ENCODE results near the gene MRPS11. TPM values are rescaled to one million over a fixed set of nuclear protein-coding genes. Genes with fewer than 3 reads are reported as not detected.

The MRPS11 gene
- polyA plus RNA-seq, 1 experiment: 55.6 TPM

DNA sequence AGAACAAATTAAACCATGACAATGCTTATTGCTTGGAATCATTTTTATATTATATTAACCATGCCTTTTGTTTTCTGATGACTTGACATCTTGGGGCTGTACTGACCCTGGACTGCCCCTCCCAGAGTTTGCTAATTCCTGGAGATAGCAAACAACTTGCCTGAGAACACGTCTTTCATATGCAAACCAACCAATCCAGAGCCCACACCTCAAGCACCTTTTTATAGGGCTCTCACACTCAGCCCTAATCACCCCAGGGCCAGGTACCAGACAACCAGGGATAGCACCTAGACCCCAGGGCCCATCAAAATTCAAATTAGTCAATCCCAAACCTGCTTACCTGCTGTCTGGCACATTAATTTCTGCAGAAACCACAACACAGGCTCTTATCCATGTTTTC is 36.9 kb downstream of the MRPS11 start:
- CTCF ChIA-PET: interaction anchor here (1.1 kb wide), 1 partner anchor 8 kb away, joined by 3 read pairs; no protein-coding TSS in a partner anchor
- POLR2A ChIA-PET: no interaction called here
- no peak overlapping the region for H3K4me3 ChIP-seq (ENCODE audit: low read depth, low read length)
- H3K9me3 ChIP-seq (ENCODE audit: control insufficient read depth, insufficient read depth, low read length): no peaks in the 10 kb centered on the region
- DNase-seq (ENCODE audit: low read depth, low spot score): no peak
- TF ChIP-seq, protein P1, sequence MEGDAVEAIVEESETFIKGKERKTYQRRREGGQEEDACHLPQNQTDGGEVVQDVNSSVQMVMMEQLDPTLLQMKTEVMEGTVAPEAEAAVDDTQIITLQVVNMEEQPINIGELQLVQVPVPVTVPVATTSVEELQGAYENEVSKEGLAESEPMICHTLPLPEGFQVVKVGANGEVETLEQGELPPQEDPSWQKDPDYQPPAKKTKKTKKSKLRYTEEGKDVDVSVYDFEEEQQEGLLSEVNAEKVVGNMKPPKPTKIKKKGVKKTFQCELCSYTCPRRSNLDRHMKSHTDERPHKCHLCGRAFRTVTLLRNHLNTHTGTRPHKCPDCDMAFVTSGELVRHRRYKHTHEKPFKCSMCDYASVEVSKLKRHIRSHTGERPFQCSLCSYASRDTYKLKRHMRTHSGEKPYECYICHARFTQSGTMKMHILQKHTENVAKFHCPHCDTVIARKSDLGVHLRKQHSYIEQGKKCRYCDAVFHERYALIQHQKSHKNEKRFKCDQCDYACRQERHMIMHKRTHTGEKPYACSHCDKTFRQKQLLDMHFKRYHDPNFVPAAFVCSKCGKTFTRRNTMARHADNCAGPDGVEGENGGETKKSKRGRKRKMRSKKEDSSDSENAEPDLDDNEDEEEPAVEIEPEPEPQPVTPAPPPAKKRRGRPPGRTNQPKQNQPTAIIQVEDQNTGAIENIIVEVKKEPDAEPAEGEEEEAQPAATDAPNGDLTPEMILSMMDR (IDR thresholded peaks at IDR 0.05; ENCODE audit: low read depth, low read length): no peak
- no peaks in the 10 kb centered on the region for H3K27me3 ChIP-seq (ENCODE audit: control insufficient read depth, insufficient read depth, low read length)
- H3K27ac ChIP-seq (ENCODE audit: low read depth, low read length): no peak overlapping the region

DNA sequence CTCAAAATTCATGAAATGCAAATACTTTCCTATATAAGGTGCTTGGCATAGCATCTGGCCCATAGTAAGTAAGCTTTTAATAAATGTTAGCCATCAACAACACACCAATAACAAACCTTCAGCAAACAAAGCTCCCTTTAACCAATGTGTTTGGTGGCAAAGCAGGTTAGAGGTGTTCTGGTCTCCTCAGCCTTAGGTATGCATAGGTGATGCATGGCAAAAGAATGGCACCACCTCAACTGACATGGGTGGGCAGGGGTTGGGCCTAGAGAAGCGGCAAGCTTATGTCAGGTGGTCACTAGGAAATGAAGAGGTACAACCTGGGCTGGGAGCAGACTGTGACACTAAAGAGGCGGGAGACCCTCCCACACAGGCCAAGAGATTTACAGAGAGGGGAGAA is 38.2 kb downstream of the MRPS11 start:
- CTCF ChIA-PET: no interaction called here
- no peak overlapping the region for H3K4me3 ChIP-seq (ENCODE audit: low read depth, low read length)
- TF ChIP-seq, protein P1 (IDR thresholded peaks at IDR 0.05; ENCODE audit: low read depth, low read length): no peak
- no peak for DNase-seq (ENCODE audit: low read depth, low spot score)
- POLR2A ChIA-PET: no interaction called here
- no peak overlapping the region for H3K27ac ChIP-seq (ENCODE audit: low read depth, low read length)
- no peaks in the 10 kb centered on the region for H3K9me3 ChIP-seq (ENCODE audit: control insufficient read depth, insufficient read depth, low read length)
- H3K27me3 ChIP-seq (ENCODE audit: control insufficient read depth, insufficient read depth, low read length): no peaks in the 10 kb centered on the region

GRCh38 chr15:88506628-88507027 is 39.1 kb downstream of the MRPS11 start:
- Histone ChIP-seq H3K4me3 (ENCODE audit: low read depth, low read length) (no peak overlapping the region), H3K9me3 (ENCODE audit: control insufficient read depth, insufficient read depth, low read length) (no peaks in the 10 kb centered on the region), H3K27ac (ENCODE audit: low read depth, low read length) (no peak overlapping the region), H3K27me3 (ENCODE audit: control insufficient read depth, insufficient read depth, low read length) (no peaks in the 10 kb centered on the region)
- POLR2A ChIA-PET: no interaction called here
- TF ChIP-seq, protein P1 (IDR thresholded peaks at IDR 0.05; ENCODE audit: low read depth, low read length): no peak
- DNase-seq (ENCODE audit: low read depth, low spot score): no peak
- CTCF ChIA-PET: interaction anchor here (0.5 kb wide), 1 partner anchor 449 kb away, joined by 4 read pairs; no protein-coding TSS in a partner anchor

- Histone ChIP-seq H3K27me3 (ENCODE audit: control insufficient read depth, insufficient read depth, low read length) (no peaks in the 10 kb centered on the region), H3K4me3 (ENCODE audit: low read depth, low read length) (no peak overlapping the region), H3K27ac (ENCODE audit: low read depth, low read length) (no peak overlapping the region), H3K9me3 (ENCODE audit: control insufficient read depth, insufficient read depth, low read length) (no peaks in the 10 kb centered on the region)
- TF ChIP-seq, protein P1 (IDR thresholded peaks at IDR 0.05; ENCODE audit: low read depth, low read length): no peak
- ChIA-PET CTCF (no interaction called here), POLR2A (no interaction called here)
- no peak for DNase-seq (ENCODE audit: low read depth, low spot score)
Observed at GRCh38 chr15:88509321-88509720, 41.8 kb downstream of the MRPS11 start.

DNA sequence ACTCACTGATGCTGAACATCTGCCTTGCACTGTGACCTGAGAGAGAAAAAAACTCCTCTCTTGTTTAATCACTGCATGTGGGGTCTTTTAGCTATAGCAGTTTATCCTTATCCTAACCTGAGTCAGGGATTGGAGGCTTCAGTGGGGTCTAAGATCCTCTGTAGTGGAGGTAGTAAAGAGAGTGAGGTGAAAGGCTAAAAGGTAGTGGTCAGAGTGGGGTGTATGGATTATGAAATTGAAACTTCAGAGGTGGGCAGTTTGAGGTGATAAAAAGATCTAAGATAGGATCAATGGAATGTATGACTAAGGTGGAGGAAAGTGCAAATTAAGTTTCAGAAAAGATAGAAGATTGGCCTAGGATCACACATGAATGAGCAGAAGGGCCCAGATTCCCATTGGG is 42.5 kb downstream of the MRPS11 start:
- ChIA-PET CTCF (no interaction called here), POLR2A (no interaction called here)
- Histone ChIP-seq H3K27me3 (ENCODE audit: control insufficient read depth, insufficient read depth, low read length) (no peaks in the 10 kb centered on the region), H3K4me3 (ENCODE audit: low read depth, low read length) (no peak overlapping the region), H3K9me3 (ENCODE audit: control insufficient read depth, insufficient read depth, low read length) (no peaks in the 10 kb centered on the region), H3K27ac (ENCODE audit: low read depth, low read length) (no peak overlapping the region)
- TF ChIP-seq, protein P1 (IDR thresholded peaks at IDR 0.05; ENCODE audit: low read depth, low read length): no peak
- no peak for DNase-seq (ENCODE audit: low read depth, low spot score)
